NB4 (cell line): ENCODE measurements around the gene L3MBTL4.

ENCODE experiments used
- DNase-seq: peaks from one replicate; pipeline ENCODE4 v3.0.0; 2010; ENCODE audit warnings: low read depth
- H3K4me3 ChIP-seq: one replicate; pipeline ENCODE4 v1.5.1; 2011; ENCODE audit warnings: mild to moderate bottlenecking, low read depth, low read length, moderate library complexity
- CTCF ChIP-seq: IDR thresholded peaks from one replicate; pipeline ENCODE4 v1.5.1; 2012; ENCODE audit warnings: low read depth, low read length
- MAX ChIP-seq: IDR thresholded peaks from 2 replicates; pipeline ENCODE4 v1.6.1; 2011; ENCODE audit warnings: low read depth, low read length
- MYC ChIP-seq: IDR thresholded peaks from 2 replicates; pipeline ENCODE4 v1.6.1; 2011; ENCODE audit warnings: low read depth, low read length
- POLR2A ChIP-seq: IDR thresholded peaks from 2 replicates; pipeline ENCODE4 v1.6.1; 2011; ENCODE audit warnings: mild to moderate bottlenecking; ENCODE audit not compliant: insufficient read length; ENCODE audit errors: extremely low read depth

The L3MBTL4 gene

GRCh38 chr18:6414723-6415417 is at the start of gene L3MBTL4:
Gene L3MBTL4 (minus strand): TSS chr18:6414911. CDS start chr18:6311625, 103,286 bp downstream.
- no peak within 1 kb of the TSS for H3K4me3 ChIP-seq
- no peak for DNase-seq
- TF ChIP-seq POLR2A (no peak), CTCF (no peak), MYC (no peak), MAX (no peak)

GRCh38 chr18:6452194-6452593 is 37.5 kb upstream of the L3MBTL4 start:
- no peak overlapping the region for H3K4me3 ChIP-seq
- no peak for TF ChIP-seq MAX
- TF ChIP-seq MYC, result no peak
- no peak for TF ChIP-seq POLR2A
- no peak for TF ChIP-seq CTCF
- no peak for DNase-seq

GRCh38 chr18:6449213-6449612 is 34.5 kb upstream of the L3MBTL4 start:
- no peak overlapping the region for H3K4me3 ChIP-seq
- DNase-seq, result no peak
- TF ChIP-seq CTCF, result no peak
- no peak for TF ChIP-seq MAX
- no peak for TF ChIP-seq POLR2A
- TF ChIP-seq MYC, result no peak

- no peak overlapping the region for H3K4me3 ChIP-seq
- TF ChIP-seq MYC (no peak), MAX (no peak), POLR2A (no peak), CTCF (no peak)
- no peak for DNase-seq
Observed at GRCh38 chr18:6444466-6445228, 29.9 kb upstream of the L3MBTL4 start.

- DNase-seq, result no peak
- H3K4me3 ChIP-seq, result no peak overlapping the region
- TF ChIP-seq MAX (no peak), POLR2A (no peak), CTCF (no peak)
Observed at GRCh38 chr18:6441200-6441599, 26.5 kb upstream of the L3MBTL4 start.
